Rectal smooth muscle tissue (tissue), 1 donor: ENCODE results near the gene RIPPLY3.
"Not testable (repeated sequence)": the region's sequence is repeated elsewhere in the genome, so short reads cannot be mapped to it uniquely, and the experiment has no call there.

Experiments used
- H3K27ac ChIP-seq: one replicate; pipeline ENCODE4 v1.7.0; 2013; ENCODE audit warnings: low read depth, low read length, inconsistent platforms
- H3K27me3 ChIP-seq: one replicate; pipeline ENCODE4 v1.7.0; 2013; ENCODE audit warnings: low read length; ENCODE audit not compliant: control insufficient read depth, insufficient read depth
- H3K36me3 ChIP-seq: one replicate; pipeline ENCODE4 v1.7.0; 2013; ENCODE audit warnings: low read length; ENCODE audit not compliant: control insufficient read depth, insufficient read depth
- H3K4me1 ChIP-seq: one replicate; pipeline ENCODE4 v1.7.0; 2013; ENCODE audit warnings: low read length; ENCODE audit not compliant: control insufficient read depth, insufficient read depth
- H3K4me3 ChIP-seq: one replicate; pipeline ENCODE4 v1.7.0; 2013; ENCODE audit warnings: low read length
- H3K9ac ChIP-seq: one replicate; pipeline ENCODE4 v1.7.0; 2013; ENCODE audit warnings: low read length

RIPPLY3 gene

GRCh38 chr21:36989199-36989698 is 17.3 kb upstream of the RIPPLY3 start:
- not testable (repeated sequence) for H3K4me1 ChIP-seq, H3K9ac ChIP-seq, H3K36me3 ChIP-seq, H3K27me3 ChIP-seq
- Histone ChIP-seq H3K4me3 (peak overlapping the region; percentile 76), H3K27ac (peak overlapping the region; percentile 89)

- H3K9ac ChIP-seq = peak overlapping the region; percentile 26
- H3K36me3 ChIP-seq = no peaks in the 10 kb centered on the region
- H3K27ac ChIP-seq = peak overlapping the region; percentile 89
- H3K27me3 ChIP-seq = no peaks in the 10 kb centered on the region
- peak overlapping the region; percentile 76 for H3K4me3 ChIP-seq
- no peaks in the 10 kb centered on the region for H3K4me1 ChIP-seq
Observed at GRCh38 chr21:36989699-36990507, 16.6 kb upstream of the RIPPLY3 start.

GRCh38 chr21:36990508-36991205 is 15.8 kb upstream of the RIPPLY3 start:
- H3K36me3 ChIP-seq = no peaks in the 10 kb centered on the region
- peak overlapping the region; percentile 76 for H3K4me3 ChIP-seq
- H3K4me1 ChIP-seq = no peaks in the 10 kb centered on the region
- H3K27me3 ChIP-seq = no peaks in the 10 kb centered on the region
- no peak overlapping the region for H3K9ac ChIP-seq
- H3K27ac ChIP-seq = peak overlapping the region; percentile 89

- Histone ChIP-seq H3K27ac (no peak overlapping the region), H3K4me1 (no peaks in the 10 kb centered on the region), H3K4me3 (no peak overlapping the region), H3K9ac (no peak overlapping the region), H3K36me3 (no peaks in the 10 kb centered on the region), H3K27me3 (no peaks in the 10 kb centered on the region)
Observed at GRCh38 chr21:36992671-36993070, 13.8 kb upstream of the RIPPLY3 start.

GRCh38 chr21:36994501-36995158 is 11.9 kb upstream of the RIPPLY3 start:
- Histone ChIP-seq H3K36me3 (no peaks in the 10 kb centered on the region), H3K27me3 (no peaks in the 10 kb centered on the region), H3K4me1 (no peaks in the 10 kb centered on the region), H3K9ac (no peak overlapping the region), H3K27ac (no peak overlapping the region), H3K4me3 (no peak overlapping the region)

- H3K27ac ChIP-seq, H3K36me3 ChIP-seq, H3K9ac ChIP-seq, H3K4me1 ChIP-seq, H3K4me3 ChIP-seq, H3K27me3 ChIP-seq: not testable (repeated sequence)
Observed at GRCh38 chr21:36995285-36995684, 11.2 kb upstream of the RIPPLY3 start.

- H3K4me1 ChIP-seq = no peaks in the 10 kb centered on the region
- H3K27ac ChIP-seq = no peak overlapping the region
- no peaks in the 10 kb centered on the region for H3K27me3 ChIP-seq
- H3K4me3 ChIP-seq = no peak overlapping the region
- no peaks in the 10 kb centered on the region for H3K36me3 ChIP-seq
- no peak overlapping the region for H3K9ac ChIP-seq
Observed at GRCh38 chr21:36999131-36999898, 7.2 kb upstream of the RIPPLY3 start.

- H3K4me3 ChIP-seq = no peak overlapping the region
- no peaks in the 10 kb centered on the region for H3K36me3 ChIP-seq
- no peak overlapping the region for H3K27ac ChIP-seq
- H3K9ac ChIP-seq = no peak overlapping the region
- H3K27me3 ChIP-seq = no peaks in the 10 kb centered on the region
- H3K4me1 ChIP-seq = no peaks in the 10 kb centered on the region
Observed at GRCh38 chr21:37000381-37000780, 6.1 kb upstream of the RIPPLY3 start.

- H3K36me3 ChIP-seq = no peaks in the 10 kb centered on the region
- no peak overlapping the region for H3K27ac ChIP-seq
- H3K9ac ChIP-seq = no peak overlapping the region
- H3K4me3 ChIP-seq = no peak overlapping the region
- no peaks in the 10 kb centered on the region for H3K4me1 ChIP-seq
- H3K27me3 ChIP-seq = peaks cover 5% of the 10 kb centered on the region
Observed at GRCh38 chr21:37001441-37001840, 5.1 kb upstream of the RIPPLY3 start.

- not testable (repeated sequence) for H3K27ac ChIP-seq, H3K9ac ChIP-seq, H3K4me1 ChIP-seq, H3K36me3 ChIP-seq, H3K4me3 ChIP-seq
- peaks cover 12% of the 10 kb centered on the region for H3K27me3 ChIP-seq
Observed at GRCh38 chr21:37002851-37003250, 3.7 kb upstream of the RIPPLY3 start.

- H3K36me3 ChIP-seq, H3K4me1 ChIP-seq, H3K4me3 ChIP-seq, H3K9ac ChIP-seq, H3K27ac ChIP-seq: not testable (repeated sequence)
- peaks cover 17% of the 10 kb centered on the region for H3K27me3 ChIP-seq
Observed at GRCh38 chr21:37003917-37004316, 2.6 kb upstream of the RIPPLY3 start.
